Measurements from ENCODE around the gene AIFM3. TPM values are rescaled to one million over a fixed set of nuclear protein-coding genes. Genes with fewer than 3 reads are reported as not detected.

Gene AIFM3
- total RNA-seq, 3 donors from 2014 or later, result 1.6 to 3.3 (median 2.2) TPM

GRCh38 chr22:21025763-21026755 lies 59.0 kb downstream of the AIFM3 start:
- no peak for DNase-seq (ENCODE audit: low spot score in 2 of 2)
- intact Hi-C loops (cut with DNase I; ENCODE audit: low total_unique reads), result no loop called here
- Histone ChIP-seq H3K27me3 (no peaks in the 10 kb centered on the region), H3K4me1 (no peaks in the 10 kb centered on the region), H3K4me3 (no peak overlapping the region), H3K9me3 (no peaks in the 10 kb centered on the region), H3K36me3 (no peaks in the 10 kb centered on the region), H3K27ac (no peak overlapping the region)
- TF ChIP-seq CTCF (IDR thresholded peaks at IDR 0.05) (no peak), POLR2AphosphoS5 (IDR thresholded peaks at IDR 0.05) (no peak), POLR2A (IDR thresholded peaks at IDR 0.05) (no peak)

- no peaks in the 10 kb centered on the region for H3K9me3 ChIP-seq
- TF ChIP-seq POLR2A (IDR thresholded peaks at IDR 0.05), result no peak
- no peak for TF ChIP-seq CTCF (IDR thresholded peaks at IDR 0.05)
- TF ChIP-seq POLR2AphosphoS5 (IDR thresholded peaks at IDR 0.05), result no peak
- peaks cover 0 to 2% of the 10 kb centered on the region in 2 donors for H3K4me1 ChIP-seq
- DNase-seq (ENCODE audit: low spot score in 2 of 2), result peak in 1 of 2 donors; percentile 40
- no peak overlapping the region for H3K27ac ChIP-seq
- intact Hi-C loops (cut with DNase I; ENCODE audit: low total_unique reads), result no loop called here
- H3K27me3 ChIP-seq, result no peaks in the 10 kb centered on the region
- no peaks in the 10 kb centered on the region for H3K36me3 ChIP-seq
- H3K4me3 ChIP-seq, result no peak overlapping the region
Measured at GRCh38 chr22:21026783-21027692, 60.0 kb downstream of the AIFM3 start.

GRCh38 chr22:21028277-21029251 lies 61.5 kb downstream of the AIFM3 start:
- Histone ChIP-seq H3K36me3 (no peaks in the 10 kb centered on the region), H3K4me3 (no peak overlapping the region), H3K27me3 (no peaks in the 10 kb centered on the region), H3K9me3 (no peaks in the 10 kb centered on the region), H3K4me1 (peaks cover 0 to 5% of the 10 kb centered on the region in 2 donors), H3K27ac (no peak overlapping the region)
- no peak for DNase-seq (ENCODE audit: low spot score in 2 of 2)
- intact Hi-C loops (cut with DNase I; ENCODE audit: low total_unique reads), result no loop called here
- TF ChIP-seq POLR2AphosphoS5 (IDR thresholded peaks at IDR 0.05), result no peak
- TF ChIP-seq CTCF (IDR thresholded peaks at IDR 0.05), result no peak
- no peak for TF ChIP-seq POLR2A (IDR thresholded peaks at IDR 0.05)

GRCh38 chr22:21029486-21030025 lies 62.5 kb downstream of the AIFM3 start:
- Histone ChIP-seq H3K4me1 (peaks cover 0 to 5% of the 10 kb centered on the region in 2 donors), H3K27ac (no peak overlapping the region), H3K27me3 (no peaks in the 10 kb centered on the region), H3K4me3 (no peak overlapping the region), H3K36me3 (no peaks in the 10 kb centered on the region), H3K9me3 (no peaks in the 10 kb centered on the region)
- TF ChIP-seq CTCF (IDR thresholded peaks at IDR 0.05), result no peak
- TF ChIP-seq POLR2AphosphoS5 (IDR thresholded peaks at IDR 0.05), result no peak
- TF ChIP-seq POLR2A (IDR thresholded peaks at IDR 0.05), result no peak
- no peak for DNase-seq (ENCODE audit: low spot score in 2 of 2)
- intact Hi-C loops (cut with DNase I; ENCODE audit: low total_unique reads), result no loop called here
